Kidney tubule cell (primary cell): ENCODE results near the gene OR10P1.

Experiments used
- DNase-seq: peaks from one replicate; pipeline ENCODE4 v3.0.0-alpha.2; 2018; ENCODE audit warnings: low spot score

OR10P1 gene

GRCh38 chr12:55684761-55685370 lies 48.2 kb downstream of the OR10P1 start:
- no peak for DNase-seq

DNA sequence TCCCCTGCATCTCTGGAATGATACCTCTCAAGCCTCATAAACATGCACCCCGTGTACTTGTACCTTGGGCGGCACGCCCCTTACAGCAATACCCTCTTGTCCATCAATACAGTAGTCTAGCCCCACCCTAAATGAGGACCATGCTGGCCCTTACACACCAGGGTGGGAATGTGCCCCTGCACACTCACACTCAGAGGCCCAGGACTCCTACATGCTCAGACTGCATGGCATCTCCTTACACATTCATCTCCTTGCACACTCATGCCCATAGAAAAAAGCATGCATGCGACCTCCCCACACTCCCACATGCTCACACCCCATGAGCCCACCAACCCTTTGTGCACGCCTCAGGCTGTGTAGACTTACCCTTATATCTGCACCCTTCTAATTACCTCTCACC lies 49.0 kb downstream of the OR10P1 start:
- DNase-seq: no peak

DNA sequence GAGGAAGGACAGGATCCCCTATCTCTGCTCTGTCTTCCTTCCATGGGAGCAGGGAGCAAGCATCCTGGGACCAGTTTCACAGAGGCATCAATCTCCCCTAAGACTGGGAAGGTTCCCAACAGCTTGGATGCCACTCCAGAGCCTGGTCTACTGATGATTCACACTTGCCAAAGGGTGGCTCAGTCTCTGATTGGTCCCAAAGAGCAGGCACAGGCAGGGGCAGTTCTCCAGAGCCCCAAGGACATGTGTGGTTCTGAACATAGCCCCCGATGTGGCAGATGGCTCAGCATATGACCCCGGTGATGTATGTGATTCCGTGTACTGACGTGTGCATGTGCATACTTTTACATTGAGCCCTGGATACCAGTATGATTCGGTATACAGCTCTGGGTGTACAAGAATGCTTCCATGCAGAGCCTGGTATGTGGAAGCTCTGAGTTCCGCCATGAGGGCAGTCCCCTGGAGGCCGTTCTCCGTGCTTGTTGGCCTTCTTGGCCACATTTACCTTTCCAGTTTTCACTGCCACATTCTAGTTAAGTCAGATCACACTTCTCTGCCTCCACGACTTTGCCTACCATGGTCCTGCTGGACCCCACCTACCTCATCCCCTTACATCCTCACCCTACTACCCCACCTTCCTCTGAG lies 49.8 kb downstream of the OR10P1 start:
- no peak for DNase-seq
